ENCODE data around the gene FIBCD1. TPM values are rescaled to one million over a fixed set of nuclear protein-coding genes. Genes with fewer than 3 reads are reported as not detected.

The FIBCD1 gene
- total RNA-seq, 1 donor: 5.1 TPM

- Histone ChIP-seq H3K27me3 (ENCODE audit: insufficient read depth, low read length) (no peaks in the 10 kb centered on the region), H3K4me2 (ENCODE audit: insufficient read depth, low read length) (no peak overlapping the region), H3K36me3 (ENCODE audit: insufficient read depth, low read length) (peaks cover 88% of the 10 kb centered on the region), H3K4me1 (ENCODE audit: insufficient read depth, low read length) (peaks cover 5% of the 10 kb centered on the region), H3K4me3 (ENCODE audit: insufficient read depth, low read length) (no peak overlapping the region), H4K20me1 (ENCODE audit: insufficient read depth, low read length) (peaks cover 70% of the 10 kb centered on the region), H2AFZ (ENCODE audit: low read length) (no peak overlapping the region), H3K27ac (ENCODE audit: low read depth, low read length) (peak overlapping the region; percentile 0), H3K79me2 (ENCODE audit: insufficient read depth, low read length) (peaks cover 99% of the 10 kb centered on the region), H3K9me3 (ENCODE audit: low read depth, low read length) (no peaks in the 10 kb centered on the region)
- DNase-seq (ENCODE audit: insufficient read length, low spot score, missing footprints): no peak
- TF ChIP-seq CTCF (IDR thresholded peaks at IDR 0.05; ENCODE audit: extremely low read depth, low read depth, low read length): no peak
Measured at GRCh38 chr9:130867556-130867955, 71.5 kb downstream of the FIBCD1 start.

GRCh38 chr9:130866474-130866965 lies 72.5 kb downstream of the FIBCD1 start:
- H3K27me3 ChIP-seq (ENCODE audit: insufficient read depth, low read length): no peaks in the 10 kb centered on the region
- peaks cover 61% of the 10 kb centered on the region for H4K20me1 ChIP-seq (ENCODE audit: insufficient read depth, low read length)
- H3K4me1 ChIP-seq (ENCODE audit: insufficient read depth, low read length): peaks cover 12% of the 10 kb centered on the region
- DNase-seq (ENCODE audit: insufficient read length, low spot score, missing footprints): peak; percentile 78
- H2AFZ ChIP-seq (ENCODE audit: low read length): no peak overlapping the region
- H3K9me3 ChIP-seq (ENCODE audit: low read depth, low read length): no peaks in the 10 kb centered on the region
- H3K36me3 ChIP-seq (ENCODE audit: insufficient read depth, low read length): peaks cover 88% of the 10 kb centered on the region
- peak overlapping the region; percentile 45 for H3K27ac ChIP-seq (ENCODE audit: low read depth, low read length)
- peaks cover 99% of the 10 kb centered on the region for H3K79me2 ChIP-seq (ENCODE audit: insufficient read depth, low read length)
- no peak overlapping the region for H3K4me2 ChIP-seq (ENCODE audit: insufficient read depth, low read length)
- peak; percentile 98 for TF ChIP-seq CTCF (IDR thresholded peaks at IDR 0.05; ENCODE audit: extremely low read depth, low read depth, low read length)
- H3K4me3 ChIP-seq (ENCODE audit: insufficient read depth, low read length): no peak overlapping the region

- no peak for TF ChIP-seq CTCF (IDR thresholded peaks at IDR 0.05; ENCODE audit: extremely low read depth, low read depth, low read length)
Measured at GRCh38 chr9:130865921-130866320, 73.1 kb downstream of the FIBCD1 start.

GRCh38 chr9:130864541-130864940 lies 74.5 kb downstream of the FIBCD1 start:
- Histone ChIP-seq H3K79me2 (ENCODE audit: insufficient read depth, low read length) (peaks cover 95% of the 10 kb centered on the region), H3K36me3 (ENCODE audit: insufficient read depth, low read length) (peaks cover 78% of the 10 kb centered on the region)

More at GRCh38 chr9:130865921-130866320, 73.1 kb downstream of the FIBCD1 start:
- H3K9me3 ChIP-seq (ENCODE audit: low read depth, low read length): no peaks in the 10 kb centered on the region
- no peak overlapping the region for H3K4me2 ChIP-seq (ENCODE audit: insufficient read depth, low read length)
- H3K27me3 ChIP-seq (ENCODE audit: insufficient read depth, low read length): no peaks in the 10 kb centered on the region
- peaks cover 55% of the 10 kb centered on the region for H4K20me1 ChIP-seq (ENCODE audit: insufficient read depth, low read length)
- peaks cover 85% of the 10 kb centered on the region for H3K36me3 ChIP-seq (ENCODE audit: insufficient read depth, low read length)
- no peak overlapping the region for H2AFZ ChIP-seq (ENCODE audit: low read length)
- DNase-seq (ENCODE audit: insufficient read length, low spot score, missing footprints): no peak
- no peak overlapping the region for H3K4me3 ChIP-seq (ENCODE audit: insufficient read depth, low read length)
- peaks cover 99% of the 10 kb centered on the region for H3K79me2 ChIP-seq (ENCODE audit: insufficient read depth, low read length)
- H3K27ac ChIP-seq (ENCODE audit: low read depth, low read length): peak overlapping the region; percentile 45
- H3K4me1 ChIP-seq (ENCODE audit: insufficient read depth, low read length): peaks cover 18% of the 10 kb centered on the region

More at GRCh38 chr9:130864541-130864940, 74.5 kb downstream of the FIBCD1 start:
- Histone ChIP-seq H3K4me2 (ENCODE audit: insufficient read depth, low read length) (no peak overlapping the region), H3K27ac (ENCODE audit: low read depth, low read length) (peak overlapping the region; percentile 45), H3K4me3 (ENCODE audit: insufficient read depth, low read length) (no peak overlapping the region), H2AFZ (ENCODE audit: low read length) (no peak overlapping the region), H3K27me3 (ENCODE audit: insufficient read depth, low read length) (no peaks in the 10 kb centered on the region), H3K9me3 (ENCODE audit: low read depth, low read length) (no peaks in the 10 kb centered on the region), H3K4me1 (ENCODE audit: insufficient read depth, low read length) (peaks cover 29% of the 10 kb centered on the region), H4K20me1 (ENCODE audit: insufficient read depth, low read length) (peaks cover 42% of the 10 kb centered on the region)
- DNase-seq (ENCODE audit: insufficient read length, low spot score, missing footprints): no peak
- no peak for TF ChIP-seq CTCF (IDR thresholded peaks at IDR 0.05; ENCODE audit: extremely low read depth, low read depth, low read length)
